IMR-90 (cell line): ENCODE results near the gene PALS2.

Source experiments
- CEBPB ChIP-seq: IDR thresholded peaks from 2 replicates; pipeline ENCODE4 v1.6.1; 2012; ENCODE audit warnings: low read depth, low read length, improper control_type of control experiment
- MAFK ChIP-seq: IDR thresholded peaks from 2 replicates; pipeline ENCODE4 v1.6.1; 2012; ENCODE audit warnings: low read depth, low read length, improper control_type of control experiment
- MXI1 ChIP-seq: IDR thresholded peaks from 2 replicates; pipeline ENCODE4 v1.6.1; 2012; ENCODE audit warnings: low read depth, mild to moderate bottlenecking, low read length, moderate library complexity, borderline replicate concordance
- POLR2A ChIP-seq: IDR thresholded peaks from 2 replicates; pipeline ENCODE4 v1.6.1; 2012; ENCODE audit warnings: mild to moderate bottlenecking, low read depth, low read length
- RAD21 ChIP-seq: IDR thresholded peaks from 2 replicates; pipeline ENCODE4 v1.6.1; 2012; ENCODE audit warnings: low read length, improper control_type of control experiment
- SMC3 ChIP-seq: fragments of 150-350 bp; IDR thresholded peaks from 2 replicates; pipeline ENCODE4 v1.6.1; 2016; ENCODE audit warnings: low read depth, mild to moderate bottlenecking, antibody characterized with exemption, low read length, moderate library complexity
- USF2 ChIP-seq: fragments of 150-350 bp; IDR thresholded peaks from 2 replicates; pipeline ENCODE4 v1.6.1; 2017; ENCODE audit warnings: mild to moderate bottlenecking, antibody characterized with exemption, low read length, low read depth
- TF ChIP-seq, protein P1 (sequence below): conservative IDR thresholded peaks from 2 replicates; pipeline ENCODE4 v1.5.1; 2012; ENCODE audit warnings: mild to moderate bottlenecking, low read depth, low read length, improper control_type of control experiment
- TF ChIP-seq, protein P2 (sequence below): fragments of 150-350 bp; IDR thresholded peaks from 2 replicates; pipeline ENCODE4 v1.6.1; 2016; ENCODE audit warnings: low read depth, mild to moderate bottlenecking, low read length, moderate library complexity, borderline replicate concordance

DNA sequence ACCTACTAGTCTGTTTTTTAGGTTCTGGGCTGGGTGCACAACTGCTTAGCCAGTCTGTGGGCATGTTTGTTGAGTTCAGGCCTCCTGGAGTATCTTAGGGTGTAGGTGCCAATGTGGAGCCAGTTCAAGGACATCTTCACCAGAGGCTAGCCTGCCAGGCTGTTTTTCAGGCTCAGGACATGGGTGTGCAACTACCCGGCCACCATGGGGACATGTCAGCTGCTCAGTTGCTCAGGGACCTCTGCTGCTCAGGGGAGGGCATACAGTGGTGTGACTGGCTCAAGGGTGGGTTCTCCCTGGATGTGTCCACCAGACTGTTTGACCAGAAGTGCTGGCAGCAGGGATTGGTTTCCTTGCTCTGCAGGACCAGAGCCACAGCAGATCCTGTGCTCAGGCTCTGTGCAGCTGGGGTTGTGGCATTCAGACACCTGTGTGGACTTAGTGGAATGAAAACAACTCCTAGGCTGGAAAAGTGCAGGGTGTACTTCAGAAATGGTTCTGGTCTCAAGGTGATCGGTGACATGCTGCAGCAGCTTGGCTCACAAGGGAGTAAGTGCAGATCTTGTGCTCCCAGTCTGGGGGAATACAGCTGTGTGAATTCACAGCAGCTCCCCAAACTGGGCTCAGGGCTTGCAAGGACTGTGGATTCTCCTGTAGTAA lies 44.8 kb downstream of the PALS2 start:
- TF ChIP-seq CEBPB (no peak), POLR2A (no peak), USF2 (no peak), MXI1 (no peak), RAD21 (no peak), MAFK (no peak), SMC3 (no peak)
- TF ChIP-seq, protein P1, sequence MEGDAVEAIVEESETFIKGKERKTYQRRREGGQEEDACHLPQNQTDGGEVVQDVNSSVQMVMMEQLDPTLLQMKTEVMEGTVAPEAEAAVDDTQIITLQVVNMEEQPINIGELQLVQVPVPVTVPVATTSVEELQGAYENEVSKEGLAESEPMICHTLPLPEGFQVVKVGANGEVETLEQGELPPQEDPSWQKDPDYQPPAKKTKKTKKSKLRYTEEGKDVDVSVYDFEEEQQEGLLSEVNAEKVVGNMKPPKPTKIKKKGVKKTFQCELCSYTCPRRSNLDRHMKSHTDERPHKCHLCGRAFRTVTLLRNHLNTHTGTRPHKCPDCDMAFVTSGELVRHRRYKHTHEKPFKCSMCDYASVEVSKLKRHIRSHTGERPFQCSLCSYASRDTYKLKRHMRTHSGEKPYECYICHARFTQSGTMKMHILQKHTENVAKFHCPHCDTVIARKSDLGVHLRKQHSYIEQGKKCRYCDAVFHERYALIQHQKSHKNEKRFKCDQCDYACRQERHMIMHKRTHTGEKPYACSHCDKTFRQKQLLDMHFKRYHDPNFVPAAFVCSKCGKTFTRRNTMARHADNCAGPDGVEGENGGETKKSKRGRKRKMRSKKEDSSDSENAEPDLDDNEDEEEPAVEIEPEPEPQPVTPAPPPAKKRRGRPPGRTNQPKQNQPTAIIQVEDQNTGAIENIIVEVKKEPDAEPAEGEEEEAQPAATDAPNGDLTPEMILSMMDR: no peak
- TF ChIP-seq, protein P2, sequence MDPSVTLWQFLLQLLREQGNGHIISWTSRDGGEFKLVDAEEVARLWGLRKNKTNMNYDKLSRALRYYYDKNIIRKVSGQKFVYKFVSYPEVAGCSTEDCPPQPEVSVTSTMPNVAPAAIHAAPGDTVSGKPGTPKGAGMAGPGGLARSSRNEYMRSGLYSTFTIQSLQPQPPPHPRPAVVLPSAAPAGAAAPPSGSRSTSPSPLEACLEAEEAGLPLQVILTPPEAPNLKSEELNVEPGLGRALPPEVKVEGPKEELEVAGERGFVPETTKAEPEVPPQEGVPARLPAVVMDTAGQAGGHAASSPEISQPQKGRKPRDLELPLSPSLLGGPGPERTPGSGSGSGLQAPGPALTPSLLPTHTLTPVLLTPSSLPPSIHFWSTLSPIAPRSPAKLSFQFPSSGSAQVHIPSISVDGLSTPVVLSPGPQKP: no peak
